Astrocyte of the spinal cord (primary cell): ENCODE data around the gene LRP1-AS.

Experiments
- DNase-seq: peaks from one replicate; pipeline ENCODE4 v3.0.0; 2011; ENCODE audit warnings: low read depth, low spot score
- H3K4me3 ChIP-seq: 2 replicates; pipeline ENCODE4 v1.5.1; 2011; ENCODE audit warnings: low read depth, mild to moderate bottlenecking, low read length, moderate library complexity
- in situ Hi-C: cut with HindIII; loops from 2 replicates; pipeline ENCODE4 v1.10.0; 2017; ENCODE audit warnings: low sequenced_read_pairs
- TF ChIP-seq, protein P1 (sequence below): IDR thresholded peaks from 2 replicates; pipeline ENCODE4 v1.5.1; 2012; ENCODE audit warnings: low read depth, mild to moderate bottlenecking, low read length, inconsistent platforms

Gene LRP1-AS

DNA sequence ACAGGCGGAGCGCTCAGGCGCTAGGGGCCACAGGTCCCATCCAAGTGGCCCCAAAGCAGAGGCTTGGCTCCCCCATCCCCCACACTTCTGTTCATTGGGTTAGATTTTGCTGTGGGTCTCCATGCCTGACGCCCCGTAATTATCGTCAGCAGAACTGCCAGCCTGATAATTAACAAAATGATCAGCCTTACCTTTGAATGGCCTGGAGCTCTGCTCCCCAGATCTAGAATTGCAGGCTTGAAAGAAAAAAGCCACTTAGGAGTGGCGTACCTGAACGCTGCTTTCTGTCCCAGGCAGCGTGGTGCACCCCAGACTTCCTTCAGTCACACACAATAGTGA lies 28.7 kb upstream of the LRP1-AS start:
- no peak overlapping the region for H3K4me3 ChIP-seq
- TF ChIP-seq, protein P1, sequence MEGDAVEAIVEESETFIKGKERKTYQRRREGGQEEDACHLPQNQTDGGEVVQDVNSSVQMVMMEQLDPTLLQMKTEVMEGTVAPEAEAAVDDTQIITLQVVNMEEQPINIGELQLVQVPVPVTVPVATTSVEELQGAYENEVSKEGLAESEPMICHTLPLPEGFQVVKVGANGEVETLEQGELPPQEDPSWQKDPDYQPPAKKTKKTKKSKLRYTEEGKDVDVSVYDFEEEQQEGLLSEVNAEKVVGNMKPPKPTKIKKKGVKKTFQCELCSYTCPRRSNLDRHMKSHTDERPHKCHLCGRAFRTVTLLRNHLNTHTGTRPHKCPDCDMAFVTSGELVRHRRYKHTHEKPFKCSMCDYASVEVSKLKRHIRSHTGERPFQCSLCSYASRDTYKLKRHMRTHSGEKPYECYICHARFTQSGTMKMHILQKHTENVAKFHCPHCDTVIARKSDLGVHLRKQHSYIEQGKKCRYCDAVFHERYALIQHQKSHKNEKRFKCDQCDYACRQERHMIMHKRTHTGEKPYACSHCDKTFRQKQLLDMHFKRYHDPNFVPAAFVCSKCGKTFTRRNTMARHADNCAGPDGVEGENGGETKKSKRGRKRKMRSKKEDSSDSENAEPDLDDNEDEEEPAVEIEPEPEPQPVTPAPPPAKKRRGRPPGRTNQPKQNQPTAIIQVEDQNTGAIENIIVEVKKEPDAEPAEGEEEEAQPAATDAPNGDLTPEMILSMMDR: no peak
- no peak for DNase-seq
- in situ Hi-C loops: no loop called here

- in situ Hi-C loops: no loop called here
- TF ChIP-seq, protein P1: peak; percentile 90
- H3K4me3 ChIP-seq: no peak overlapping the region
- peak; percentile 76 for DNase-seq
Measured at GRCh38 chr12:57175428-57176138, 28.2 kb upstream of the LRP1-AS start.

DNA sequence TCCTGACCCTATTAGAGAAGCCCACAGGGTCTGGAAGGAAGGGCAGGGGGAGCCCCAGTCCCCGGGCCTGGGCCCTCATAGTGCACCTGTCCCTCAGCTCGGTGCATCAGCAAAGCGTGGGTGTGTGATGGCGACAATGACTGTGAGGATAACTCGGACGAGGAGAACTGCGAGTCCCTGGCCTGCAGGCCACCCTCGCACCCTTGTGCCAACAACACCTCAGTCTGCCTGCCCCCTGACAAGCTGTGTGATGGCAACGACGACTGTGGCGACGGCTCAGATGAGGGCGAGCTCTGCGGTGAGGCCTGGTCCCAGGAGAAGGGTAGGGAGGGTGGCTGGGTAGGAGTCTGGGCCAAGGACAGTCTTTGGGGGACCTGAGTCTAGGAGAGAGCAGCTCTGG lies 26.3 kb upstream of the LRP1-AS start:
- H3K4me3 ChIP-seq: no peak overlapping the region
- in situ Hi-C loops: loop anchor here (5.0 kb wide), 1 partner anchor 41 kb away; no protein-coding TSS in a partner anchor
- DNase-seq: no peak
- TF ChIP-seq, protein P1: no peak

DNA sequence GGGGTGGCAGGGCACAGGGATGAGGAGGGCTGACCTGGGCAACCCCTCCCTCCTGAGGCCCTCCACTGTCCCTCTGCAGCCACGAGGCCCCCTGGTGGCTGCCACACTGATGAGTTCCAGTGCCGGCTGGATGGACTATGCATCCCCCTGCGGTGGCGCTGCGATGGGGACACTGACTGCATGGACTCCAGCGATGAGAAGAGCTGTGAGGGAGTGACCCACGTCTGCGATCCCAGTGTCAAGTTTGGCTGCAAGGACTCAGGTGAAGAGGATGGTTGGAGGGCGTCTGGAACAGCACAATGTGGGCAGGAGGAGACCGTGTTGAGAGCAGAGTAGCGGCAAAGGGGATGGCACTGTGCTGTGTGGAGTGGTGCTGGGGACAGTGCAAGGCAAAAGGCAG lies 25.7 kb upstream of the LRP1-AS start:
- DNase-seq: no peak

DNA sequence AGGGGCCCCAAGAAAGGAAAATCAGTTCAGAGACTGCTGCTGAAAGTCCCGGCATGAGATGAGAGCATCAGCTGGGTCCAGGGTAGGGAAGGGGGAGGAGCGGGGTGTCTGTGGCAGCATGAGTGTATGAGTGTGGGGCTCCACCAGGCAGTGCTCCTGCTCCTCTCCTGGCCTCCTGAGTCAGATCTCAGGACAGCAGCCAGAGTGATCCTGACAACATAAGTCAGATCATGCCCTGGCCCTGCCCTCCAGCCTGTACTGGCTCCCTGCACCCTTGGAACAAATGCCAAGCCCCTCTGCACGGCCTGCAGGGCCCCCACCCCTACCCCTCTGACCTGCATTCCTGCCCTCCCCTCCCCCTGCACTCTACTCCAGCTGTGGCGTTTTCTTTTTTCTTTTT lies 24.2 kb upstream of the LRP1-AS start:
- no peak overlapping the region for H3K4me3 ChIP-seq
- in situ Hi-C loops: loop anchor here (5.0 kb wide), 1 partner anchor 39 kb away; no protein-coding TSS in a partner anchor
- DNase-seq: no peak
- TF ChIP-seq, protein P1: no peak

More for the DNA sequence above, 25.7 kb upstream of the LRP1-AS start:
- in situ Hi-C loops: loop anchor here (5.0 kb wide), 1 partner anchor 41 kb away; no protein-coding TSS in a partner anchor
- TF ChIP-seq, protein P1: peak; percentile 67
- no peak overlapping the region for H3K4me3 ChIP-seq

- TF ChIP-seq, protein P1: no peak
- no peak for DNase-seq
- in situ Hi-C loops: loop anchor here (5.0 kb wide), 1 partner anchor 39 kb away; no protein-coding TSS in a partner anchor
- H3K4me3 ChIP-seq: no peak overlapping the region
Measured at GRCh38 chr12:57170927-57171326, 23.5 kb upstream of the LRP1-AS start.
